ENCODE data around the gene USP37.

Gene USP37

GRCh38 chr2:218540015-218540414 is 28.1 kb downstream of the USP37 start:
- no peak for TF ChIP-seq CTCF (IDR thresholded peaks at IDR 0.05)

DNA sequence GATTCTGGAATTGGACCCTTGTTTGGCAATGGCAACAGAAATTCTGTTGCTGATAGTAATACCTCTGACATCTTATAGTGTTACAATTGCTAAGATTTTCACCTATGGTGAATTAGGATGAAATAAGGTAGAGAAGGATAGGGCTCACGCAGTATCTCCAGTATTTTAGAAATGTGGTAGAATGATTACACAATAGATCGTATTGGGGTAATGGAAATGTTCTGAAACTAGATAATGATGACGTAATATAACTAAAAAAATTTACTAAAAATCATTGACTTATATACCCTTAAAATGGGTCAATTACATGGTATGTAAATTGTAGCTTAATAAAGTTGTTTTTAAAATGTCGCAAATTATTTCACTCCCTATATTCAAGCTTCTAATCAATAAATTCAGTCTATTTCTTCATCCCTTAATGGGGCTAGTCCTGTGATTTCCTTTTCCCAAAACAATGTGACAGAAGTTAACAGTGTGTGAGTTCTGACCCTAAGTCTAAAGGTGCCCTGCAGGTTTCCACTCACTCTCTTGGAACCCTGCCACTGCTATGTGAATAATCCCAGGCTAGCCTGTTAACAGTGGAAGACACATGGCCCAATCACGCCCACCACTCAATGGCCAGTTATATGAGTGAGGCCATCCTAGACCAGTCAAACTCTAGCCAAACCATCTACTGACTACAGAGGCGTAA is 31.2 kb downstream of the USP37 start:
- TF ChIP-seq CTCF (IDR thresholded peaks at IDR 0.05) = no peak

- no peak for TF ChIP-seq CTCF (IDR thresholded peaks at IDR 0.05)
Observed at GRCh38 chr2:218529990-218530389, 38.2 kb downstream of the USP37 start.

DNA sequence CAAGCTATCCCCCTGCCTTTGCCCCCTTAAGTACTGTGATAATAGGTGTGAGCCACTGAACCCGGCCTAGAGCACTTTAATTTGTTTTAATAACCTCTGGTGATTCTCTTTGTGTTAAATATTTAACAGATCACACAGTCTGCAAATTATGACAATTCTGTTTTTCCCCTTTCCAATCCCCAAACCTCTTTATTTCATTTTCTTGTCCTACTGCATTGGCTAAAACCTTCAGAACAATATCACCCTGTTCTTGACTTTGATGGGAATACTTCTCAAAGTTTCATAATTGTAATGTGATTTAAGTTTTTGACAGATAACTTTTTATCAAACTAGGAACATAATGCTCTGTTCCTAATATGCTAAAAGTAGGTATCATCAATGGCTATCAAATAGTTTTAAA is 44.5 kb downstream of the USP37 start:
- TF ChIP-seq CTCF (IDR thresholded peaks at IDR 0.05) = no peak

GRCh38 chr2:218518876-218519275 is 49.3 kb downstream of the USP37 start:
- TF ChIP-seq CTCF (IDR thresholded peaks at IDR 0.05) = no peak

GRCh38 chr2:218517434-218518206 is 50.5 kb downstream of the USP37 start:
- TF ChIP-seq CTCF (IDR thresholded peaks at IDR 0.05) = no peak

DNA sequence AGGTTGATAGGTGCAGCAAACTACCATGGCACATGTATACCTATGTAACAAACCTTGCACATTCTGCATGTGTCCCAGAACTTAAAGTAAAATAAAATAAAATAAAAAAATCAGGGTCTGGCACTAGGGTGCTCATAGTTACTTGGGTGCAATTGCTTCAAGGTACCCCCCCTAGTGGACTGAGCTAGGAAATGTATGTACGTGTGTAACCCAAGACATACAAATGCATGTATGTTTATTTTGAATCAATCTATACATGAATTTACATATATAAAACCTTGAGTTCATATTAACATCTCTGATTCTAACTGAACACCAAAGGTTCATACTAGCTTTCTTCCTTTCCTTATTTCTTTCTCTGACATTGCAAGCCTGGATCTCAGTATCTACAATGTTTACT is 51.5 kb downstream of the USP37 start:
- TF ChIP-seq CTCF (IDR thresholded peaks at IDR 0.05) = no peak
